ENCODE data around the gene GPATCH1.
"Not testable (repeated sequence)": the region's sequence is repeated elsewhere in the genome, so short reads cannot be mapped to it uniquely, and the experiment has no call there.

GPATCH1 gene

DNA sequence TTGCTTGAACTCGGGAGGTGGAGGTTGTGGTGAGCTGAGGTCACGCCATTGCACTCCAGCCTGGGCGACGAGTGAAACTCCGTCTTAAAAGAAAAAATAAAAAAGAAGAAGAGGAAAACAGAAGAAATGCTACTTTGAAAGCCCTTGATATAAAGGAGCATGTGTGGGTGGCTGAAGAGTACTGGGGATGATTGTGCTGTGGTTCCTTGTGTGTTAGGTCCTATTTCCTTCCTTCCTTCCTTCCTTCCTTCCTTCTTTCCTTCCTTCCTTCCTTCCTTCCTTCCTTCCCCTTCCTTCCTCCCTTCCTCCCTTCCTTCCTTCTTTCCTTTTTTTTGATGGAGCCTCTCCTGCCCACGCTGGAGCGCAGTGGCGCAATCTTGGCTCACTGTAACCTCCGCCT lies 65.2 kb downstream of the GPATCH1 start:
- TF ChIP-seq, protein P1, sequence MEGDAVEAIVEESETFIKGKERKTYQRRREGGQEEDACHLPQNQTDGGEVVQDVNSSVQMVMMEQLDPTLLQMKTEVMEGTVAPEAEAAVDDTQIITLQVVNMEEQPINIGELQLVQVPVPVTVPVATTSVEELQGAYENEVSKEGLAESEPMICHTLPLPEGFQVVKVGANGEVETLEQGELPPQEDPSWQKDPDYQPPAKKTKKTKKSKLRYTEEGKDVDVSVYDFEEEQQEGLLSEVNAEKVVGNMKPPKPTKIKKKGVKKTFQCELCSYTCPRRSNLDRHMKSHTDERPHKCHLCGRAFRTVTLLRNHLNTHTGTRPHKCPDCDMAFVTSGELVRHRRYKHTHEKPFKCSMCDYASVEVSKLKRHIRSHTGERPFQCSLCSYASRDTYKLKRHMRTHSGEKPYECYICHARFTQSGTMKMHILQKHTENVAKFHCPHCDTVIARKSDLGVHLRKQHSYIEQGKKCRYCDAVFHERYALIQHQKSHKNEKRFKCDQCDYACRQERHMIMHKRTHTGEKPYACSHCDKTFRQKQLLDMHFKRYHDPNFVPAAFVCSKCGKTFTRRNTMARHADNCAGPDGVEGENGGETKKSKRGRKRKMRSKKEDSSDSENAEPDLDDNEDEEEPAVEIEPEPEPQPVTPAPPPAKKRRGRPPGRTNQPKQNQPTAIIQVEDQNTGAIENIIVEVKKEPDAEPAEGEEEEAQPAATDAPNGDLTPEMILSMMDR (IDR thresholded peaks at IDR 0.05; ENCODE audit: insufficient read depth, low read depth, low read length, missing control alignments): no peak
- DNase-seq (ENCODE audit: low read depth): no peak
- no peak overlapping the region for H3K4me3 ChIP-seq (ENCODE audit: low read depth, low read length)

DNA sequence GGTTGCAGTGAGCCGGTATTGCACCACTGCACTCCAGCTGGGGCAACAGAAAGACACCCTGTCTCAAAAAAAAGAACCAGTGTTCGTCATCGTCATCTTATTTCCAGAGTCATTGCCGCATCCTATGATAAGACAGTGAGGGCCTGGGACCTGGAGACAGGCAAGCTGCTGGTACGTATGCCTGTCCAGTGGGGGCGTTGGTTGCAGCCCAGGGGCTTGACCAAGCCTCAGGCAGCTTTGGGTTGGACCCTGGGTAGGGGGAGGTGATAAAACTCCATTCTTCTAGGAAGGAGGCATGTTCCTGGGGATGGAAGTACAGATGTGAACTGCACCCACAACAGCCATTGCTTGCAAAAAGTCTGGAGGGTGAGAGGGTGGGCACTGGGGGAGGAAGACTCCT lies 66.6 kb downstream of the GPATCH1 start:
- H3K4me3 ChIP-seq (ENCODE audit: low read depth, low read length): no peak overlapping the region
- TF ChIP-seq, protein P1 (IDR thresholded peaks at IDR 0.05; ENCODE audit: insufficient read depth, low read depth, low read length, missing control alignments): no peak
- DNase-seq (ENCODE audit: low read depth): no peak

DNA sequence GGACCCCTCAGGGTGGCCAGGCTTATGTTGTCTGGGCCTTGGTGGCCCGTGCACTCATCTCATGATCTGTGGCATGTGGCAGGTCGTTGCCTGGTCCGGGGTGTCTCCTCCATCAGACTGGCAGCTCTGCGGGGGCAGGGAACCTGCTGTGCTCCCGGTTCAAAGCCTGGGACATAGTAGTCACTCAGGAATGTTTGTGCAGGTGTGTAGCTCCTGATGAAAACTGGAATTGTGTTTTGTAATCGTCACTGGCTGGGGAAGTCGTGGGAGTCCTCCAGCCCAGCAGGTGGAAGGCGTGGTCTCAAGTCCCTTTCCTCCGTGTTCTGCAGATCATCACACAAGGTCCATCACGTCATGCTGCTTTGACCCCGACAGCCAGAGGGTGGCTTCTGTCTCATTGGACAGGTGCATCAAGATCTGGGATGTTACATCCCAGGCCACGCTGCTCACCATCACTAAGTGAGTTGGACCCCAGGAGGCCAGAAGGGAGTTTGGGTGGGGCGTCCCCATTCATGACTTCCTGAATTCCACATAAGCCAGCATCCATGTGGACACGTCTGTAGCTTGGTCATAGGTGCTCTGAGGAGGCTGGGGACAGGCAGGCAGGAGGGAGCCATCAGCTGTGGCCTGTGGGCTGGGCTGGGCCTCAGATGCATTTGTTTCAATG lies 70.0 kb downstream of the GPATCH1 start:
- no peak for DNase-seq (ENCODE audit: low read depth)
- H3K4me3 ChIP-seq (ENCODE audit: low read depth, low read length): no peak overlapping the region
- TF ChIP-seq, protein P1 (IDR thresholded peaks at IDR 0.05; ENCODE audit: insufficient read depth, low read depth, low read length, missing control alignments): no peak

DNA sequence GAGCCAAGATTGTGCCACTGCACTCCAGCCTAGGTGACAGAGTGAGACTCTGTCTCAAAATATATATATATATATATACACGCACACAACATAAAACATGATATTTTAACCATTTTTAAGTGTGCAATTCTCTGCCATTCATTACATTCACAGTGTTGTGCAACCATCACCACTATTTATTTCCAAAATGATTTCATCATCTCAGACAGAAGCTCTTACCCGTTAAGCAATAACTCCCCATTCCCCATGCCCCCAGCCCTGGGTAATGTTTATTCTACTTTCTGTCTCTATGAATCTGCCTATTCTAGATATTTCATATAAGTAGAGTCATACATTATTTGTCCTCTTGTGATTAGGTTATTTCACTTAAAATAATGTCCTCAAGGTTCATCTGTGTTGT lies 71.2 kb downstream of the GPATCH1 start:
- TF ChIP-seq, protein P1 (IDR thresholded peaks at IDR 0.05; ENCODE audit: insufficient read depth, low read depth, low read length, missing control alignments): no peak
- DNase-seq (ENCODE audit: low read depth): no peak
- no peak overlapping the region for H3K4me3 ChIP-seq (ENCODE audit: low read depth, low read length)

DNA sequence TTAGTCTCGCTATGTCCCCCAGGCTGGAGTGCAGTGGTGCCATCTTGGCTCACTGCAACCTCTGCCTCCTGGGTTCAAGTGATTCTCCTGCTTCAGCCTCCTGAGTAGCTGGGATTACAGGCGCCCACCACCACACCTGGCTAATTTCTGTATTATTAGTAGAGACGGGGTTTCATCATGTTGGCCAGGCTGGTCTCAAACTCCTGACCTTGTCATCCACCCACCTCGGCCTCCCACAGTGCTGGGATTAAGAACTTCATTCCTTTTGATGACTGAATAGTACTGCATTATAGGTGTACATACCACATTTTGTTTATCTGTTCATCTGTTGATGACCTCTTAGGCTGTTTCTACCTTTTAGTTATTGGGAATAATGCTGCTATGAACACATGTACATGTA lies 71.6 kb downstream of the GPATCH1 start:
- not testable (repeated sequence) for H3K4me3 ChIP-seq (ENCODE audit: low read depth, low read length); DNase-seq (ENCODE audit: low read depth)

DNA sequence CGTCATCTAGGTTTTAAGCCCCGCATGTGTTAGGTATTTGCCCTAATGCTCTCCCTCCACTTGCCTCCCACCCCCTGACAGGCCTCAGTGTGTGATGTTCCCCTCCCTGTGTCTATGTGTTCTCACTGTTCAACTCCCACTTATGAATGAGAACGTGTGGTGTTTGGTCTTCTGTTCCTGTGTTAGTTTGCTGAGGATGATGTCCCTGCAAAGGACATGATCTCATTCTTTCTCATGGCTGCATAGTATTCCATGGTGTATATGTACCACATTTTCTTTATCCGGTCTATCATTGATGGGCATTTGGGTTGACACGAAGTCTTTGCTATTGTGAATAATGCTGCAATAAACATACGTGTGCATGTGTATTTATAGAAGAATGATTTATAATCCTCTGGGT lies 73.3 kb downstream of the GPATCH1 start:
- H3K4me3 ChIP-seq (ENCODE audit: low read depth, low read length); DNase-seq (ENCODE audit: low read depth): not testable (repeated sequence)

DNA sequence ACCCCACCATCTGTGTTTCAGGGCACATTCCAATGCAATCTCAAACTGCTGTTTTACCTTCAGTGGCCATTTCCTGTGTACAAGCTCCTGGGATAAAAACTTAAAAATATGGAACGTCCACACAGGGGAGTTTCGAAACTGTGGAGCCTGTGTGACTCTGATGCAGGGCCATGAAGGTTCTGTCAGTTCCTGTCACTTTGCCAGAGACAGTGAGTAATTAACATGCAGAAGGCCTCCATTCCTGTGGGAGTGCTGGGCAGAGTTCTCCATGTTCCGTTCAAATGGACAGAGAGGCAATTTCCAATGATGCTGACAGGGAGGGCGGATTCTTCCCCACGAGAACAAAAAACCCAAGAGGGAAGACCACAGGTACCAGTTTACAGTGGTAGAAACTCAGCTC lies 75.4 kb downstream of the GPATCH1 start:
- TF ChIP-seq, protein P1 (IDR thresholded peaks at IDR 0.05; ENCODE audit: insufficient read depth, low read depth, low read length, missing control alignments): no peak
- no peak overlapping the region for H3K4me3 ChIP-seq (ENCODE audit: low read depth, low read length)
- DNase-seq (ENCODE audit: low read depth): no peak

DNA sequence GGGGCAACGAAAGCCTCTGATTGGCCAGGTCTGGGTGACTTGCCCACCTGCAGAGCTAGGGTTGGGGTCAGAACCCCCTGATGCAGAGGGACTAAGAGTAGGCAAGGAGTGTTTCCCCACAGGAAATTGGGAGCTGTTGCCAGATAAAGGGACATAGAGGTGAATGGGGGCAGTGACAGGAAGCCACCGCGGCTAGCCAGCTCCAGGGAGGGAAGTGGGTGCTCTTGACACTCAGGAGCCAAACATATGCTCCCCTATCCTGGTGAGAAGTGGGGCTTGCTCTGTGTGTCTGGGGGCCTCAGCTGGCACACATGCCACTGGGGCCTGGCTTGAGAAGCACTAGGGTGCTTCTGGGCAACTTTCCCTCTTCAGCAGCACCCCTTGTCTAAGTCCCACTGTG lies 76.9 kb downstream of the GPATCH1 start:
- no peak overlapping the region for H3K4me3 ChIP-seq (ENCODE audit: low read depth, low read length)
- TF ChIP-seq, protein P1 (IDR thresholded peaks at IDR 0.05; ENCODE audit: insufficient read depth, low read depth, low read length, missing control alignments): no peak
- DNase-seq (ENCODE audit: low read depth): no peak
